Skeletal muscle tissue (tissue), 4 donors: Measurements from ENCODE around the gene ZMYM4. TPM values are rescaled to one million over a fixed set of nuclear protein-coding genes. Genes with fewer than 3 reads are reported as not detected.

Source experiments
- H3K27ac ChIP-seq: one replicate; pipeline ENCODE4 v1.7.0; 2013; ENCODE audit warnings: mild to moderate bottlenecking, low read depth, low read length, inconsistent platforms
- H3K27me3 ChIP-seq, 3 donors: one replicate each; pipeline ENCODE4 v1.7.0; 2013; ENCODE audit warnings: low read length in 3 of 3; ENCODE audit not compliant: control insufficient read depth in 3 of 3, insufficient read depth in 3 of 3
- H3K36me3 ChIP-seq, 3 donors: one replicate each; pipeline ENCODE4 v1.7.0; 2013; ENCODE audit warnings: low read length in 3 of 3; ENCODE audit not compliant: control insufficient read depth in 3 of 3, insufficient read depth in 3 of 3
- H3K4me1 ChIP-seq, 3 donors: one replicate each; pipeline ENCODE4 v1.7.0; 2013; ENCODE audit warnings: low read length in 3 of 3, mild to moderate bottlenecking in 3 of 3; ENCODE audit not compliant: control insufficient read depth in 3 of 3, insufficient read depth in 3 of 3
- H3K4me3 ChIP-seq, 3 donors: one replicate each; pipeline ENCODE4 v1.7.0; 2013; ENCODE audit warnings: low read length in 3 of 3
- H3K9ac ChIP-seq, 3 donors: one replicate each; pipeline ENCODE4 v1.7.0; 2013; ENCODE audit warnings: low read length in 3 of 3, mild to moderate bottlenecking in 3 of 3, moderate library complexity in 2 of 3, low read depth in 1 of 3
- H3K9me3 ChIP-seq, 3 donors: one replicate each; pipeline ENCODE4 v1.7.0; 2013; ENCODE audit warnings: low read length in 3 of 3; ENCODE audit not compliant: control insufficient read depth in 3 of 3
- total RNA-seq: library from RNA; depleted of rRNA; stranded (reverse); fragments of >200 nt; gene quantifications from one replicate; pipeline ENCODE4 v1.2.3, GENCODE V29; 2014
- donor health status: Osteomylitis.

Gene ZMYM4
- total RNA-seq, 1 donor from 2014 or later: 53.2 TPM

- no peaks in the 10 kb centered on the region for H3K4me1 ChIP-seq
- no peak overlapping the region for H3K9ac ChIP-seq
- peaks cover 0 to 2% (median 0%) of the 10 kb centered on the region in 3 donors for H3K27me3 ChIP-seq
- no peak overlapping the region for H3K4me3 ChIP-seq
- no peaks in the 10 kb centered on the region for H3K9me3 ChIP-seq
- H3K36me3 ChIP-seq: no peaks in the 10 kb centered on the region
- no peak overlapping the region for H3K27ac ChIP-seq
Measured at GRCh38 chr1:35247256-35247655, 21.3 kb upstream of the ZMYM4 start.

DNA sequence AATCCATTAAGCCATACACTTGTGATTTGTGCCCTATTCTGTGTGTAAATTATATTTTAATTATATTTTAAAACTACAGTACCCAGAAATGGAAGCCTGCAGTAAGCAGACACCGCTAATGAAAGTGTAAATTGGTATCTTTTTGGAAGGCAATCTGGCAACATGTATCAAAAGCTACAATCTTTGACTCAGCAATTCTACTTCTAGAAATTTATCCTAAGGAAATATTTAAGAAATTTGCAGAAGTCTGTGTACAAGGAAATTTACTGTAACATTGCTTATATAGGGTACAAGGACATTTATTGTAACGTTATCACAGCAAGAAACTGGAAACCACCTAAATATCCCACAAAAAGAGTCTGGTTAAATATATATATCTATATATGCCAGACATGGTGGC is 14.6 kb upstream of the ZMYM4 start:
- peaks cover 0 to 2% (median 0%) of the 10 kb centered on the region in 3 donors for H3K27me3 ChIP-seq

GRCh38 chr1:35255276-35255675 is 13.2 kb upstream of the ZMYM4 start:
- Histone ChIP-seq H3K4me3 (no peak overlapping the region), H3K9ac (no peak overlapping the region), H3K36me3 (no peaks in the 10 kb centered on the region), H3K27ac (no peak overlapping the region), H3K27me3 (peaks cover 0 to 2% (median 0%) of the 10 kb centered on the region in 3 donors), H3K9me3 (no peaks in the 10 kb centered on the region), H3K4me1 (no peaks in the 10 kb centered on the region)

More for the DNA sequence above, 14.6 kb upstream of the ZMYM4 start:
- no peak overlapping the region for H3K9ac ChIP-seq
- no peak overlapping the region for H3K27ac ChIP-seq
- H3K4me1 ChIP-seq: no peaks in the 10 kb centered on the region
- no peaks in the 10 kb centered on the region for H3K36me3 ChIP-seq
- no peak overlapping the region for H3K4me3 ChIP-seq
- no peaks in the 10 kb centered on the region for H3K9me3 ChIP-seq

GRCh38 chr1:35259561-35259960 is 8.9 kb upstream of the ZMYM4 start:
- Histone ChIP-seq H3K9me3 (no peaks in the 10 kb centered on the region), H3K36me3 (no peaks in the 10 kb centered on the region), H3K27ac (no peak overlapping the region), H3K27me3 (no peaks in the 10 kb centered on the region), H3K9ac (no peak overlapping the region), H3K4me1 (no peaks in the 10 kb centered on the region), H3K4me3 (no peak overlapping the region)

DNA sequence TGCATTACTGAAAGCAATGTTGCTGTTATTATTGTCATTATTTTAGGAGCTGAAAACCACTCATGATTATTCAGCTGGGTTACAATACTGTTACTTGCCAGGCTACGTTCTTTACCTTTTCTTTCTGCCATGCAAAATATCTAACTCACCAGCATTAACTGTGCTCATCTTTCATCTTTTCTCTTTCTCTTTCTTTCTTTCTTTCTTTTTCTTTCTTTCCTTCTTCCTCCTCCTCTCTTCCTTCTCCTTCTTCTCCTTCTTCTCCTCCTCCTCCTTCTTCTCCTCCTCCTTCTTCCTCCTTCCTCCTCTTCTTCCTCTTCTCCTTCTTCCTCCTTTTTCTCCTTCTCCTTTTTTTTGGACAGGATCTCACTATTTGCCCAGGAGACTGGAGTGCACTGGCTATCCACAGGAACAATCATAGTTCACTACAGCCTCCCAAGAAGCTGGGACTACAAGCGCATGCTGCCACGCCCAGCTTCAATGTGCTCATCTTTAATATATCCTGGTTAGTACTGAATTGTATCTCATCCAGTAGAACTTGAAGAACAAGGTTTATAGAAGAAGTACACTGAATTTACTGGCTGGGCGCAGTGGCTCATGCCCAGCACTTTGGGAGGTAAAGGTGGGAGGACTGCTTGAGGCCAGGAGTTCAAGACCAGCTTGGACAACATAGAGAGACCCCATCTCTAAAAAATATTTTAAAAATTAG is 6.9 kb upstream of the ZMYM4 start:
- no peak overlapping the region for H3K9ac ChIP-seq
- H3K27ac ChIP-seq: no peak overlapping the region
- no peaks in the 10 kb centered on the region for H3K36me3 ChIP-seq
- no peaks in the 10 kb centered on the region for H3K9me3 ChIP-seq
- H3K4me1 ChIP-seq: peaks cover 0 to 7% (median 7%) of the 10 kb centered on the region in 3 donors
- no peaks in the 10 kb centered on the region for H3K27me3 ChIP-seq
- H3K4me3 ChIP-seq: no peak overlapping the region

DNA sequence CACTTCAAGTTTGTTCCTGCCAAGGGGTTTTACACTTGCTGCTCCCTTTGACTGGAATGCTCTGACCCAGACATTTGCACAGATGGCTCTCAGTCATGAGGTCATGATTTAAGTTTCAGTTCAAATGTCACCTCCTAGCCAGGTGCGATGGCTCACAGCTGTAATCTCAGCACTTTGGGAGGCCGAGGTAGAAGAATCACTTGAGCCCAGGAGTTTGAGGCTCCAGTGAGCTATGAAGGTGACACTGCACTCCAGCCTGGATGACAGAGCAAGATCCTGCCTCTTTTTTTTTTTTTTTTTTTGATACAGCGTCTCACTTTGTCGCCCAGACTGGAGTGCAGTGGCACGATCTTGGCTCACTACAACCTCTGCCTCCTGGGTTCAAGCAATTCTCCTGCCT is 4.5 kb upstream of the ZMYM4 start:
- H3K9me3 ChIP-seq: no peaks in the 10 kb centered on the region
- peaks cover 0 to 7% (median 7%) of the 10 kb centered on the region in 3 donors for H3K4me1 ChIP-seq
- no peaks in the 10 kb centered on the region for H3K27me3 ChIP-seq
- H3K4me3 ChIP-seq: no peak overlapping the region
- no peak overlapping the region for H3K27ac ChIP-seq
- no peak overlapping the region for H3K9ac ChIP-seq
- H3K36me3 ChIP-seq: no peaks in the 10 kb centered on the region

- no peak overlapping the region for H3K4me3 ChIP-seq
- no peaks in the 10 kb centered on the region for H3K27me3 ChIP-seq
- H3K9me3 ChIP-seq: no peaks in the 10 kb centered on the region
- peak overlapping the region; percentile 9 for H3K27ac ChIP-seq
- no peaks in the 10 kb centered on the region for H3K36me3 ChIP-seq
- H3K9ac ChIP-seq: peak overlapping the region in 1 of 3 donors; percentile 20
- peaks cover 0 to 13% (median 12%) of the 10 kb centered on the region in 3 donors for H3K4me1 ChIP-seq
Measured at GRCh38 chr1:35264871-35265270, 3.6 kb upstream of the ZMYM4 start.

DNA sequence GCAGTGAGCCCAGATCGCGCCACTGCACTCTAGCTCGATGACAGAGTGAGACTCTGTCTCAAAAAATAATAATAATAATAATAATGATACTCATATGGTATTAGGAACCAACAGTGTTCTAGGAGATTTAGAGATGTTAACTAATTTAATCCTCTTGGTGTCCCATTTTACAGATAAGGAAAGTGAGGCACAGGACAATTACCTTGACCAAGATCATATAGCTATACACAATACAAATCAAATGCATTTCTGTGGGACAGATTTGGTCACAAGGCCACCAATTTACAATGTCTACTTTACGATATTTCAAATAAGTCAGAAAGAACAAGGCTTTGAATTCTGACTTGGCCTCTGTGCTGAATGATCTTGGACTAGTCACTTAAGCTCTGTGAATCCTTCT is 2.2 kb upstream of the ZMYM4 start:
- Histone ChIP-seq H3K27ac (no peak overlapping the region), H3K9me3 (no peaks in the 10 kb centered on the region), H3K27me3 (no peaks in the 10 kb centered on the region), H3K9ac (no peak overlapping the region), H3K4me1 (peaks cover 0 to 13% (median 13%) of the 10 kb centered on the region in 3 donors), H3K36me3 (no peaks in the 10 kb centered on the region), H3K4me3 (no peak overlapping the region)

DNA sequence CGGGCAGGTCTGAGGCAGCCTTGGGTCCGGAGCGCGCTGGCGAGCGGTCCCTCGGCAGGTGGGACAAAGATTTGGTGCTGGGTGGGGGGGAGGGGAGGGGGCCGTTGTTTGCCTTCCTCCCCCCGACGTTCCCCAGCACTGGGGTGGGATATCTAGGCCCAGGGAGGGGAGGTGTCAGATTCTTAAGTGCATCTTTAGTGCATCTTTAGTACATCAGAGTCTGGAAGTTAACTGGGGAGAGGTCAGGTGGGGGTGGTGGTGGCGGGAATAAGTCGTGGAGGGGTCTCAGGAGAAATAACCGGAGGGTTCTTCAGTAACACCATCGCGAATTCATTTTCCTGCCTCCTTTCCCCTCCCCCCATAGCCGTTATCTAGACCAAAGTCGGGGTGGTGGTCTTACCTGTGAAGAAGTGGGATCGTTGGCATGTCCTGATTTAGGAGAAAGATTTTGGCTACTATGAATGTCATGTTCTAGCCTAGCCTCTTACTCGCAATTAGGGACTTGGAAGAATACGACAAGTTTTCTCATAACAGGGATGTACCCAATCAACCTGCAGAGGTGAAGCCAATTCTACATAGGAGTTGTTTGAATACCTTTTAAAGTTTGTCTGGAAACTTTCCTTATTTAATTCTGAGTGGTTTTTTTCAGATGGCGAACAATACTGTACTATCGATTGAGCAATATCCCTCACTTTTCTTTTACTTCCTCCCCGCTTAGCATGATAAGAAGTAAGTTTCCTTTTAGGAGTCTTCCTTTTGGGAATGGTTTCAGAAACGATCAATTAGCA is 886 bp downstream of the ZMYM4 start:
- H3K27me3 ChIP-seq: no peaks in the 10 kb centered on the region
- no peaks in the 10 kb centered on the region for H3K9me3 ChIP-seq
- peak overlapping the region; percentile 81 for H3K27ac ChIP-seq
- peak overlapping the region; percentile 68 to 87 (median 74) for H3K4me3 ChIP-seq
- H3K36me3 ChIP-seq: no peaks in the 10 kb centered on the region
- H3K9ac ChIP-seq: peak overlapping the region; percentile 70 to 84 (median 80)
- peaks cover 0 to 13% (median 13%) of the 10 kb centered on the region in 3 donors for H3K4me1 ChIP-seq

DNA sequence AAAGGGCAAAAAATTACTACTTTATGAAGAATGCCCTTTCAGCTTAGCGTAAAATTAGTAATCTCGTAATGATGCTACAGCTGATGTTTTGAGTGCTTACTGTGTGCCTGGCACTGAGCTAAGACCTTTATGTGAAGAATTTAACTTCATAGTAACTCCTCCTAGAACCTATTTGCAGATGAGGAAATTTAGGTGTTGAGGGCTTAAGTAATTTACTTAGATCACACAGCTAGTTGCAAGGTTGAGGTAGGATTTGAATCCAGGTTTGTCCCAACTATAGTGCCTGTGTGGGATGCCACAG is 1.4 kb downstream of the ZMYM4 start:
- no peaks in the 10 kb centered on the region for H3K9me3 ChIP-seq
- peak overlapping the region; percentile 68 to 87 (median 74) for H3K4me3 ChIP-seq
- no peaks in the 10 kb centered on the region for H3K27me3 ChIP-seq
- H3K27ac ChIP-seq: no peak overlapping the region
- no peaks in the 10 kb centered on the region for H3K36me3 ChIP-seq
- peak overlapping the region in 1 of 3 donors; percentile 80 for H3K9ac ChIP-seq
- peaks cover 0 to 11% (median 10%) of the 10 kb centered on the region in 3 donors for H3K4me1 ChIP-seq
